COLO668 (cell line): ENCODE results near the gene TPMT.
"Not testable (repeated sequence)": the region's sequence is repeated elsewhere in the genome, so short reads cannot be mapped to it uniquely, and the experiment has no call there.

Experiments used
- DNase-seq: peaks from one replicate; lab custom pipeline; 2025; ENCODE audit not compliant: unreplicated experiment; lab: John Stamatoyannopoulos, UW

Gene TPMT

GRCh38 chr6:18154507-18155149 lies at the start of gene TPMT:
TSS of gene TPMT (minus strand) at chr6:18155077. CDS start at chr6:18149127, 5,950 bp downstream.
- DNase-seq, result peak; percentile 7

- no peak for DNase-seq
Observed at GRCh38 chr6:18203786-18204185, 48.9 kb upstream of the TPMT start.

GRCh38 chr6:18192026-18192425 lies 37.1 kb upstream of the TPMT start:
- DNase-seq, result no peak

DNA sequence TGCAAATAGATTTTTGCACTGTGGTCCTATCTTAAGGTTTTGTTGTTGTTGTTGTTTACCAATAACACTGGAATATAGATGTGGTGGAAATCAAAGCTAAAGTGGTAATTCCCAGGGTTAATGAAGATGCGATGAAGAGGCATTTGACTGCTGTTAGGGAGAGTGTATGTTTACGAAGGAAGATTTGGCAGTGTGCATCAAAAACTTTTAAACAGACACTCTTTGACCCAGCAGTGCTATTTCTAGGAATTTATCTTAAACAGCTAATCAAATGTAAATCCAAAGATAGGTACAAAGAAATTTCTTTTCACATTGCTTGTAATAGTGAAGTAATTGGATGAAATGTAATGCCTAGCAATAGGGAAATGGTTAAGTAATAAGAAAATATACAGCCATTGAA lies 34.3 kb upstream of the TPMT start:
- DNase-seq, result no peak

- DNase-seq, result no peak
Observed at GRCh38 chr6:18187701-18188100, 32.8 kb upstream of the TPMT start.

DNA sequence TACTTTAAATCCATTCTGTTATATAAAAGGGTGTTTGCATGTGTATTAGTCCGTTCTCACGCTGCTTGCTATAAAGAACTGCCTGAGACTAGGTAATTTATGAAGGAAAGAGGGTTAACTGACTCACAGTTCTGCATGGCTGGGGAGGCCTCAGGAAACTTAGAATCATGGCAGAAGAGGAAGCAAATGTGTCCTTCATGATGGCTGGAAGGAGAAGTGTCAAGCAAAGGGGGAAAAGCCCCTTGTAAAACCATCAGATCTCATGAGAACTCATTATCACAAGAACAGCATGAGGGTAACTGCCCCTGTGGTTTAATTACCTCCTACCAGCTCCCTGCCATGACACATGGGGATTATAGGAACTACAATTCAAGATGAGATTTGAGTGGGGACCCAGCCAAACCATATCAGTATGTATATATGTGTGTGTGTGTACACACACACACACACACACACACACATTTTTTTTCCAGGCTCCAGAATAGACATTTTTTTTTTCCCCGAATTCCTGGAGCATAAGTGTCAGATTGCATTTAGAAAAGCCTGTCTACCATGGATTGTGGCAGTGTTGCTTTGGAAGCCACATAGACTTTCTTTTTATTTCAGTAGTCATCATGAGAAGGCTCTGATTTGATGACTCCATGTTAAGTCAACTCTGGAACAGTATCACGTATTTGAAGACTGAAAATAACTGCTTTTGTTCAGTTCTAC lies 31.8 kb upstream of the TPMT start:
- DNase-seq, result no peak

- DNase-seq, result no peak
Observed at GRCh38 chr6:18186033-18186432, 31.2 kb upstream of the TPMT start.

DNA sequence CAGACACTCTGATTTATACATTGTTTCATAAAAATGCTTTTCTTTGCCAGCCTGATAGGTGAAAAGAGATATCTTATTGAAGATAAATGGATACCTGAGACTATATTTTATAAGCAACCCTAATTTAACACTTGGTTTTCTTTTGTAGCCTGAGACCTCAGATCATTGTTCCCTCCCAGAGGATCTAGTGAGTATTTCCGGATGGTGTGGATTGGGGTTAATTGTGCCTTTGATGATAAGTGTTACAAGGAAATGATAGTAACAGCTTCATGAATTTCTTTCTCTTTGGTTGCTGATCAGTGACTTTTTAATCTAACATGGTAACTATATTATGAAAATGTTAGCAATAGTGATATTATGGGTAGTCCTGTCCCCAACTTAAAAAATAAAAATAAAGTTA lies 30.7 kb upstream of the TPMT start:
- no peak for DNase-seq

- DNase-seq, result no peak
Observed at GRCh38 chr6:18183766-18184165, 28.9 kb upstream of the TPMT start.

DNA sequence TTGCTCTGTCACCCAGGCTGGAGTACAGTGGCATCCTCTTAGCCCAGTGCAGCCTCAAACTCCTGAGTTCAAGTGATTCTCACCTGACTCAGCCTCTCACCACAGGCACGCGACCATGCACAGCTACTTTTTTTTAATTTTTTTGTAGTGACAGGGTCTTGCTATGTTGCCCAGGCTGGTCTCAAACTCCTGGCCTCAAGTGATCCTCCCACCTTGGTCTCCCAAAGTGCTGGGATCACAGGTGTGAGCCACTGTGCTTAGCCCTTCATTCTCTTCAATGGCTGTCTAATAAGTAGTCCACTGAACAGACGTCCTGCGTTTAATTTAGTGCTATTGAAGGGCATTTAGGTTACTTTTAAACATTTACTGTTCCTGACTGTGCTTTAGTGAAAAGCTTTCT lies 27.7 kb upstream of the TPMT start:
- DNase-seq, result no peak

- DNase-seq, result no peak
Observed at GRCh38 chr6:18179770-18180356, 25.0 kb upstream of the TPMT start.

DNA sequence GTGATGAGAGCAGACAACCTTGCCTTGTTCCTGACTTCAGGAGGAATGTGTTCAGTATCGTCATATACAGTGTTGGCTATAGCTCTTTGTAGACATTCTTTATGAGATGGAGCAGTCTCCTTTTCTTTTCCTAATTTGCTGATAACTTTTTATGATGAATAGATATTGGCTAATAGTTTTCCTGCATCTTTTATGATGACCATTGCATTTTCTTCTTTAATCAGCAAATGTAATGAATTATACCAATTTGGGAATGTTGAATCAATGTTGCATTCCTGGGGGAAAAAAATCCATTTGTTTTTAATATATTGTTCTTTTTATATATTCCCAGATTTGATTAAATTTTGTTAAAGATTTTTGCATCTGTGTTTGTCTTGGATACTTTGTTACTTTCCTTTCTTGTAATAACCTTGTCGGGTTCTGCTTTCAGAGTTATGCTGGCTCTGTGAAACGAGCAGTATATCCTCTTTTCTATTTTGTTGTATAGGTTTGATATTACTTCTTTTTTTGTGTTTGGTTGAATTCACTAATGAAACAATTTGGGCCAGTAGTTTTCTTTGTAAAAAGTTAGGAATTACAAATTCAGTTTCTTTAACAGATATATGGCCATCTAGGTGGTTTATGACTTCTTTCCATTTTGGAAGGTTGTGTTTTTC lies 24.2 kb upstream of the TPMT start:
- no peak for DNase-seq

DNA sequence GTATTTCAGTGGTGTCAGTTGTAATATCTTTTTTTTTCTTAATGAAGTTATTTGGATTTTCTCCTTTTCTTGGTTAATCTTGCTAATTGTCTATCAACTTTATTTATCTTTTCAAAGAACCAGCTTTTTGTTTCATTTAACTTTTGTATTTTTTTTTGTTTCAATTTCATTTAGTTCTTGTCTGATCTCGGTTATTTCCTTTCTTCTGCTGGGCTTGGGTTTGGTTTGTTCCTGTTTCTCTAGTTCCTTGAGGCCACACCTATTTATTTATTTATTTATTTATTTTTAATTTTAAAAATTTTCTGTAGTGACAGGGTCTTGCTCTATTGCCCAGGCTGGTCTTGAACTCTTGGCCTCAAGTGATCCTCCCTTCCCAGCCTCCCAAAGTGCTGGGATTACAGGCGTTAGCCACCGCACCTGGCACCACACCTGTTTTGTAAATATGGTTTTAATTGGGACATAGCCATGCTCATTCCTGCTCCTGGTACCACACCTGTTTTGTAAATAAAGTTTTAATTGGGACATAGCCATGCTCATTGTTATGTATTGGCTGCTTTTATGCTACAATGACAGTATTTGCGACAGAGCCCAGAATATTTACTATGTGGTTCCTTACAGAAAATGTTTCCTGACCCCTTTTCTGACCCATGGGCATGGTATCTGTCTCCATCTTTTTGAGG lies 22.5 kb upstream of the TPMT start:
- peak; percentile 2 for DNase-seq

DNA sequence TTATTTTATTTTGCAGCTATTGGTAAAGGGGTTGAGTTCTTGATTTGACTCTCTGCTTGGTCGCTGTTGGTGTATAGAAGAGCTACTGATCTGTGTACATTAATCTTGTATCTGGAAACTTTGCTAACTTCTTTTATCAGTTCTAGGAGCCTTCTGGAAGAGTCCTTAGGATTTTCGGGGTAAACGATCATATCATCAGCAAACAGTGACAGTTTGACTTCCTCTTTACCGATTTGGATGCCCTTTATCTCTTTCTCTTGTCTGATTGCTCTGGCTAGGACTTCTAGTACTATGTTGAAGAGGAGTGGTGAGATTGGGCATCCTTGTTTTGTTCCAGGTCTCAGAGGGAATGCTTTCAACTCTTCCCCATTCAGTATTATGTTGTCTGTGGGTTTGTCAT lies 21.3 kb upstream of the TPMT start:
- not testable (repeated sequence) for DNase-seq

- no peak for DNase-seq
Observed at GRCh38 chr6:18171871-18172270, 17.0 kb upstream of the TPMT start.

DNA sequence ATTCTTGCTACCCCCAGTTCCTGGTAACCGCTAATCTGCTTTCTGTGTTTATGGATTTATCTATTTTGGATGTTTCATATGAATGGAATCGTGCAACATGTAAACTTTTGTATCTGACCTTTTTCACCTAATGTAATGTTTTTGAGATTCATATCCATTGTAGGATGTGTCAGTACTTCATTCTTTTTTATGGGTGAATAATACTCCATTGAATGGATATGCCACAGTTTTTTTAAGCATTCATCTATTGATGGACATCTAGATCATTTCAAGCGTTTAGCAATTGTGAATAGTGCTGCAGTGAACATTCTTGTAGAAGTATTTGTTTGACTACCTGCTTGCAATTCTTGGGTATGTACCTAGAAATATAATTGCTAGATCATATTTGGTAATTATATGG lies 13.4 kb upstream of the TPMT start:
- no peak for DNase-seq

GRCh38 chr6:18166312-18167036 lies 11.6 kb upstream of the TPMT start:
- DNase-seq, result no peak

DNA sequence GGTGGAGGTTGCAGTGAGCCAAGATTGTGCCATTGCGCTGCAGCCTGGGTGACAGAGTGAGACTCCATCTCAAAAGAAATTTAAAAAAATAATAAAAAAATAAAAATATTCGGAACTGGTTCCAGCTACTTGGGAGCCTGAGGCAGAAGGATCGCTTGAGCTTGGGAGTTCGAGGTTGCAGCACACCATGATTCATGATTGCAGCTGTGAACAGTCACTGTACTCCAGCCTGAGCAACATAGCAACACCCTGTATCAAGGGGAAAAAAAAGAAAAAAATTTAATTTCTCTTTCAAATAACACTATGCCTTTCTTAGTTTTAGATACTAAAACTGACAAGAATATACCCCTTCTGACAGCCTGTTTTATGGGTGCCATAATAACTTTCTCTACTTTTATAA lies 10.9 kb upstream of the TPMT start:
- DNase-seq, result no peak

DNA sequence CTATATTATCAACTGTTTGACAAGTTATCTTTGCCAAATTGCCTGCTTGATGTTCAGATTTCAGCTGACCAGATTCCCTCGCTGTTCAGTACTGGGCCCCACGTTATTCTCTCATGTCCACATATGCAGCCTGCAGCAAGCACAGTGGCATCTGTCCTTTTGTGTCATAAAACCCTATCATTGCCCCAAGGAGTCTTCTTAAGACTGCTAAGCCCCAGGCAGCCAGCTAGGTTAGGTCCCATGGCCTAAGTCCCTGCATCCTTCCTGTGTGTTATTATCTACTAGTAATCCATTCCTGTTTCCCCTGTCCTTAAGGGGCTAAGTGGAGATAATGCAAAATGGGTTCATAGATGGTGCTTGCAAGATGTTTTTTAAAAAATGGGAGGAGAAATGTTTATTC lies 7.5 kb upstream of the TPMT start:
- no peak for DNase-seq

DNA sequence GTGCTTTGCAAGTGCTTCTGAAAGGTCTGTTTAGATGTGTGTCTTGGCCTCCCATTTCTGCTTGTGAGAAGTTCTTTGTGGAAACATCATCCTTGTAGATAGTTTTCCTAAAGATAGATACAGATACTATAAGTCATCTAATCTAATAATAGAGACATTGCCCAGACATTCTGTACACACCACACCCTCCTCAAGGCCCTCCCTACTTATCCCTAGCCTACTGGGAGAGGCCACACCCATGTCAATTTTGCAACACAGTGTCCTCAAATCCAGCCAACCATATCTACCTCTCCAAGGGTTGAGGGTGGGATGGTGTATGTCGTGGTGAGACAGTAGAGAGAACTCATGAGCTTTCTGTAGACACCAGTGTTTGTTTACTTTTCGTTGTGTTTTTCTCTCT lies 6.6 kb upstream of the TPMT start:
- no peak for DNase-seq

DNA sequence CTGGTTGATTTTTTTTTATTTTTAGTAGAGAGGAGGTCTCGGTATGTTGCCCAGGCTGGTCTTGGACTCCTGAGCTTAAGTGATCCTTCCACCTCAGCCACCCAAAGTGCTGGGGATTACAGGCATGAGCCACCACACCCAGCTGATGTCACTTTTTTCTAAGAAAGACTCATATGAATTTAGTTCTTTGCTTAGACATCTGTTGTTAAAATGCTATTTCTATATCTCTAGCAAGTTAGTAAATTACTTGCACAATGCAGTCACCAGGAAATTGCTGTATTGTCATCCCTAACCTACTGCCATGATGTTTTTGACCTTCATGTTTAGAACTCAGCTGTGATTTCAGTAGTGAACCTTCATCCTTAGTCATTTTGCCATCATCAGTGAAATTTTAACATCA lies 6.0 kb upstream of the TPMT start:
- DNase-seq, result no peak
